HFF-Myc (cell line): ENCODE measurements around the gene PLXNA3.

ENCODE experiments used
- DNase-seq: peaks from one replicate; pipeline ENCODE4 v3.0.0-alpha.2; 2011; ENCODE audit warnings: low read depth; ENCODE audit errors: extremely low read depth
- H3K4me3 ChIP-seq: replicated peaks from 2 replicates; pipeline ENCODE4 v1.5.1; 2011; ENCODE audit warnings: low read depth, mild to moderate bottlenecking, control low read depth, low read length
- CTCF ChIP-seq: IDR thresholded peaks from 2 replicates; pipeline ENCODE4 v1.5.1; 2012; ENCODE audit warnings: mild to moderate bottlenecking, low read depth, low read length, control low read depth; ENCODE audit errors: missing control alignments

The PLXNA3 gene

GRCh38 chrX:154440623-154441357 lies 17.3 kb upstream of the PLXNA3 start:
- TF ChIP-seq CTCF = no peak

DNA sequence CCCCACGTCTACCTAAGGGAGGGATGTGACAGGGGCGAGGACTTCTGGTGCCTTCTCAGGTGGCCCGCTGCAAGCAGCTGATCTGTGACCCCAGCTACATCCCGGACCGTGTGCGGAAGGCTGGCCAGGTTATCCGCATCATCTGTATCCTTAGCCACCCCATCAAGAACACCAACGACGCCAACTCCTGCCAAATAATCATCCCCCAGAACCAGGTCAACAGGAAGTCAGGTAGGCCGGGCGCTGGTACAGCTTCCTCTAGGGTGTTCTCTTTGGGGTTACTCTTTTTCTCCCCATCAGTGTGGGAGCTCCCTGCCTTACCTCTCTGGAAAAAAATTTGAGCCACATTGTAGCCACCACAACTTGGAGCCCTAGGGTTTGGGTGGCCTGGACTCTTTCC lies 16.5 kb upstream of the PLXNA3 start:
- no peak for DNase-seq
- H3K4me3 ChIP-seq = no peak overlapping the region
- no peak for TF ChIP-seq CTCF

More at GRCh38 chrX:154440623-154441357, 17.3 kb upstream of the PLXNA3 start:
- no peak for DNase-seq
- H3K4me3 ChIP-seq = no peak overlapping the region

DNA sequence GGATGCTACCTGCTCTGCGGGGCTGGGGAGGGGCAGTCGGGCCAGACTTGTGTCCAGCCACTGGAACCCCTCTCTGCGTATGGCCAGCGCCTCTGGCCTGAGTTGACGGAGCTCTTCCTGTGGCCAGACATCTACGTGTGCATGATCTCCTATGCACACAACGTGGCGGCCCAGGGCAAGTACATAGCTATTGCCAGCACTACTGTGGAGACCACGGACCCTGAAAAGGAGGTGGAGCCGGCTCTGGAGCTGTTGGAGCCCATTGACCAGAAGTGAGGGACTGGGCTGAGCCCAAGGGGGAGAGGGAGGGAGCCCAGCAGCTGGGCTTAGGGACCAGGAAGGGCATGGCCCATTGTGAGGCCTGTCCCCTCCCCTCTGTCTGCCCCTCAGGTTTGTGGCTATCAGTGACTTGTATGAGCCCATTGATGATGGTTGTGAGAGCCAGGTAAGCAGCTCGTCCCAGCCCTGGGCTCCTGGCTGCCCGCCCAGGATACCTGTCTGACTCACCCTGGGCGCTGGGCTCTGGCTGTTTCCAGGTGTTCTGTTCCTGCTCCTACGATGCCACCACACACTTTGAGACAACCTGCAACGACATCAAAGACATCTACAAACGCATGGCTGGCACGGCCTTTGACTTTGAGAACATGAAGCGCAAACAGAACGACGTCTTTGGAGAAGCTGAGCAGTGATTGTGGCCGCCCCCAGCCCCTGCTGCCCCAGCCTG lies 15.9 kb upstream of the PLXNA3 start:
- H3K4me3 ChIP-seq = no peak overlapping the region
- no peak for TF ChIP-seq CTCF
- DNase-seq = no peak

DNA sequence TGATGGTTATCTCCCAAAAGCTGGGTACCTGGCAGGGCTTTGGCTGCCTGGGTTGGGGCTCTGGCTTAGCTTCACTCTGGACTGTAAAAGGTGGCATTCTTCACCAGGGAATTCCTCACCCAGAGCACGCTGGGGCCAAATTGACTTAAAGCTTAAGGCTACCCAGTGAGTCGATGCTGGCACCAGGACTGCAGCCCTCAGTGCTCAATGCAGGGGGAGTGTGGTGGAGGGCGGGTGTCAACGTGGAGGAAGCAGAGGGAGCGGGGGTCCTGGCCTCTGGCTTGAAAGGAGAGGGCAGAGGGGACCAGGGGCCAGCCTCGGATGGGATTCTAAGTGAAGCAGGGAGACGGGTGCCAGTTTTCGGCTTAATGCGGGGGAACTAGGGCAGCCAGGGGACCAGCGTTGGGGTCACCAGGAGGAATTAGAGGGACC lies 14.6 kb upstream of the PLXNA3 start:
- DNase-seq = no peak
- no peak for TF ChIP-seq CTCF

DNA sequence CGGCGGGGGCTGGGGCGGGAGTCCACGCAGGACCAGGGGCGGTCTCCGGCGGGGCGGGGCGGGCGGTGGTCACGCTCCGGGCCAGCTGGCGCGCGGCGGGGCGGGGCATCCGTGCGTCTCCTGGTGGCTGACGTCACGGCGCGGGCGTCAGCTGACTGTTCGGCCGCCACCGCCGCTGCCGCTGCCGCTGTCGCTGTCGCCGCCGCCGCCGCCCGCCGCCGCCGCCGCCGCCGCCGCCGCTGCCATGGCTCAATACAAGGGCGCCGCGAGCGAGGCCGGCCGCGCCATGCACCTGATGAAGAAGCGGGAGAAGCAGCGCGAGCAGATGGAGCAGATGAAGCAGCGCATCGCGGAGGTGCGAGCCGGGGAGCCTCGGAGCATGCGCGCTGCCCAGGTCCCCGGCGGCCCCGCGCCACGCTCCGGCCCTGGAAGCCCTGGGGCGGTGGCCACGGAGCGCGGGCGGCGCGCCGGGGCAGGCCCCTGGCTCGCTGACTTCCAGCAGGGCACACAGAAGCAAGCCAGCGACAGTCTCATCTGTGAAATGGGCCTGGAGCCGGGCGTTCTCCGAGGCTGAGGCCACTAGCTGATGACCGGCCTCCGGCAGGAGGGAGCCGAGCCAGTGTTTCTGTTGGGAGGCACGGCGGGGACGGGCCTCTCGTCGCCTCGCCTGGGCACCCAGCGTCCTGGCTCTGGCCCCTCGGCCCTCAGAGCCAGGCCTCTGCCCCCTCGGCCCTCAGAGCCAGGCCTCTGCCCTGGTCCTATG lies 13.9 kb upstream of the PLXNA3 start, which contains the start of gene FAM50A:
Gene FAM50A (plus strand): TSS at position 150 of the 763 bp plus-strand sequence. CDS start 95 bp downstream, at position 245.
- H3K4me3 ChIP-seq = peak within 1 kb of the TSS; percentile 59
- TF ChIP-seq CTCF = no peak
- no peak for DNase-seq

More for the DNA sequence above, 14.6 kb upstream of the PLXNA3 start:
- H3K4me3 ChIP-seq = 0 out of 2 replicates have a peak overlapping the region, but pooled peaks have one; percentile 17

DNA sequence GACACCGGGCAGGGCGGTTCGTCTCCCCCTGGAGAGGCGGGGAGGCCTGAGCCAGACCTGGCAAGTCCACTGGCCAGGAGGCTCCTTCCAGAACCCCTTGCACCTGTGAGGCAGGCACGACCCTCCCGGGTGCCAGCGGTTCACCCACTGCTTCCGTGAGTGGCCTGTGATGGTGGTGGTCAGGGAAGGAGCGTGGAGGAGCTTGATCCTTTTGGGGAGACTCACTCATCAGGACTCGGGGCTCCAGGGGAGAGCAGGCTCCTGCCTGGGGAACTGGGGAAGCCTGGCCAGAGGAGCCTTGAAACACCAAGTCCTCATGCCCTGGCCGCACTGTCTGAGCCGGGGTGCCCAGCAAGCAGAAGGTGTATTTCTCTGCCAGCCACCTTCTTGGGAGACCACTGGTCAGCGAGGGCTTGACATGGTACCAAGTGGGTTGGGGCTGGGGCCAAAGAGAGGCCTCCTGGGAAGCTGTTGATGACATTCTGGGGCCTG lies 13.3 kb upstream of the PLXNA3 start:
- TF ChIP-seq CTCF = no peak
- peak overlapping the region; percentile 59 for H3K4me3 ChIP-seq
- DNase-seq = no peak
